Gastroesophageal sphincter (tissue), 3 donors: ENCODE data around the gene INTS7.

Experiments
- EP300 ChIP-seq: sonication (generic); formaldehyde crosslinking; IDR thresholded peaks from one replicate; pipeline ENCODE4 v1.6.1; 2017; ENCODE audit warnings: antibody characterized with exemption, mild to moderate bottlenecking
- POLR2A ChIP-seq, 2 donors: fragments of 450-650 bp; IDR thresholded peaks; one replicate each; pipeline ENCODE4 v1.6.1; 2017; ENCODE audit warnings: antibody characterized with exemption in 2 of 2, mild to moderate bottlenecking in 2 of 2, moderate library complexity in 1 of 2
- POLR2AphosphoS5 ChIP-seq: sonication (generic); formaldehyde crosslinking; IDR thresholded peaks from one replicate; pipeline ENCODE4 v1.6.1; 2017; ENCODE audit warnings: antibody characterized with exemption
- TF ChIP-seq, protein P1 (sequence below), 4 experiments: fragments of 200-600 bp in 2 of 4; fragments of 450-650 bp in 2 of 4; sonication (generic) in 1 of 4; IDR thresholded peaks; one replicate each; pipeline ENCODE4 v1.5.1; 2017 to 2019; ENCODE audit warnings: antibody characterized with exemption in 4 of 4, mild to moderate bottlenecking in 2 of 4, moderate library complexity in 2 of 4

DNA sequence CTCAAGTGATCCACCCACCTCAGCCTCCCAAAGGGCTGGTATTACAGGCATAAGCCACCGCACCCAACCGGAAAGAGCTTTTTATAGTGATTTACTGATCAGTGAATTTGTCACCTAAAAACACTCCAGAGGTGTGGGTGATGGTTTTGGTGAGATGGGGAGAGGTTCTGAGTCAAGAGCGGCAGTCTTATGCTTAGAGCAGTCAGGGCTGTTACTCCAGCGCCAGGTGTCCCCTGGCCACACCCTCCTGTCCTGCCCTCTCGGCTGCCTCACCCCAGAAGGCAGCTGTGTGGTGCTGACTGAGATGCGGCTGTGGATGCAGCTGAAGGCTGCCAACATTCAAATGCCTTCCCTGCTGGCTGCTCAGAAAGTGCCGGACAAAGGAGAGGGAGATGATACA is 110.3 kb downstream of the INTS7 start:
- TF ChIP-seq, protein P1, sequence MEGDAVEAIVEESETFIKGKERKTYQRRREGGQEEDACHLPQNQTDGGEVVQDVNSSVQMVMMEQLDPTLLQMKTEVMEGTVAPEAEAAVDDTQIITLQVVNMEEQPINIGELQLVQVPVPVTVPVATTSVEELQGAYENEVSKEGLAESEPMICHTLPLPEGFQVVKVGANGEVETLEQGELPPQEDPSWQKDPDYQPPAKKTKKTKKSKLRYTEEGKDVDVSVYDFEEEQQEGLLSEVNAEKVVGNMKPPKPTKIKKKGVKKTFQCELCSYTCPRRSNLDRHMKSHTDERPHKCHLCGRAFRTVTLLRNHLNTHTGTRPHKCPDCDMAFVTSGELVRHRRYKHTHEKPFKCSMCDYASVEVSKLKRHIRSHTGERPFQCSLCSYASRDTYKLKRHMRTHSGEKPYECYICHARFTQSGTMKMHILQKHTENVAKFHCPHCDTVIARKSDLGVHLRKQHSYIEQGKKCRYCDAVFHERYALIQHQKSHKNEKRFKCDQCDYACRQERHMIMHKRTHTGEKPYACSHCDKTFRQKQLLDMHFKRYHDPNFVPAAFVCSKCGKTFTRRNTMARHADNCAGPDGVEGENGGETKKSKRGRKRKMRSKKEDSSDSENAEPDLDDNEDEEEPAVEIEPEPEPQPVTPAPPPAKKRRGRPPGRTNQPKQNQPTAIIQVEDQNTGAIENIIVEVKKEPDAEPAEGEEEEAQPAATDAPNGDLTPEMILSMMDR (IDR thresholded peaks at IDR 0.05), result no peak
- no peak for TF ChIP-seq POLR2A (IDR thresholded peaks at IDR 0.05)
- no peak for TF ChIP-seq EP300
- TF ChIP-seq POLR2AphosphoS5, result no peak
